IMR-90 (cell line): ENCODE results near the gene OPCML. TPM values are rescaled to one million over a fixed set of nuclear protein-coding genes. Genes with fewer than 3 reads are reported as not detected.

ENCODE experiments used
- ATAC-seq: fragments of 200-7000 bp; cut with Tn5 transposase; 2 replicates; pipeline ENCODE4 v1.9.1; 2020; ENCODE audit warnings: low read depth, mild to moderate bottlenecking, moderate library complexity
- BruUV-seq: library from RNA; stranded (reverse); fragments of 400-500 nt; replicated peaks from 2 replicates; lab custom pipeline; 2021; lab: Mats Ljungman, UMichigan
- CTCF ChIA-PET: fragments of 300-600 bp; formaldehyde crosslinking; extraction: SDS; loops from one replicate; lab custom pipeline; 2021; ENCODE audit warnings: antibody characterized with exemption; lab: Yijun Ruan, JAX
- POLR2A ChIA-PET: fragments of 300-600 bp; sonication (Branson Sonifier 250); formaldehyde crosslinking; loops from one replicate; lab custom pipeline; 2022; ENCODE audit warnings: antibody characterized with exemption; ENCODE audit not compliant: unreplicated experiment; lab: Charles Lee
- DNase-seq: peaks from one replicate; pipeline ENCODE4 v3.0.0; 2013
- H2AFZ ChIP-seq: replicated peaks from 2 replicates; pipeline ENCODE3; 2013; ENCODE audit warnings: low read length, mild to moderate bottlenecking; ENCODE audit not compliant: poor library complexity
- H2AK5ac ChIP-seq: 2 replicates; pipeline ENCODE4 v1.6.1; 2013; ENCODE audit warnings: low read depth, low read length, inconsistent platforms
- H2AK9ac ChIP-seq: replicated peaks from 2 replicates; pipeline ENCODE3; 2013; ENCODE audit warnings: mild to moderate bottlenecking, low read depth, low read length, moderate library complexity; ENCODE audit not compliant: poor library complexity
- H2BK120ac ChIP-seq: 2 replicates; pipeline ENCODE4 v1.6.1; 2013; ENCODE audit warnings: low read depth, low read length, inconsistent platforms
- H2BK15ac ChIP-seq: 3 replicates; pipeline ENCODE4 v1.6.1; 2013; ENCODE audit warnings: low read depth, low read length, inconsistent platforms
- H2BK20ac ChIP-seq: 2 replicates; pipeline ENCODE4 v1.6.1; 2013; ENCODE audit warnings: low read depth, mild to moderate bottlenecking, inconsistent platforms, low read length, moderate library complexity
- H2BK5ac ChIP-seq: 2 replicates; pipeline ENCODE4 v1.6.1; 2013; ENCODE audit warnings: mild to moderate bottlenecking, low read depth, low read length, inconsistent platforms; ENCODE audit not compliant: poor library complexity, severe bottlenecking
- H3K14ac ChIP-seq: replicated peaks from 2 replicates; pipeline ENCODE4 v1.6.1; 2013; ENCODE audit warnings: low read depth, low read length, inconsistent platforms
- H3K18ac ChIP-seq: 2 replicates; pipeline ENCODE4 v1.6.1; 2013; ENCODE audit warnings: low read depth, low read length, control low read depth
- H3K23ac ChIP-seq: 2 replicates; pipeline ENCODE4 v1.6.1; 2013; ENCODE audit warnings: low read depth, low read length, inconsistent platforms
- H3K27ac ChIP-seq: 2 replicates; pipeline ENCODE4 v1.5.1; 2013; ENCODE audit warnings: mild to moderate bottlenecking, control low read depth, low read length; ENCODE audit not compliant: insufficient read depth
- H3K27me3 ChIP-seq: 2 replicates; pipeline ENCODE4 v1.6.1; 2013; ENCODE audit warnings: low read length; ENCODE audit not compliant: control insufficient read depth, insufficient read depth
- H3K36me3 ChIP-seq: 2 replicates; pipeline ENCODE4 v1.6.1; 2013; ENCODE audit warnings: low read length, mixed read lengths; ENCODE audit not compliant: control insufficient read depth, insufficient read depth
- H3K4ac ChIP-seq: 2 replicates; pipeline ENCODE4 v1.6.1; 2013; ENCODE audit warnings: low read depth, low read length, inconsistent platforms
- H3K4me1 ChIP-seq: 2 replicates; pipeline ENCODE4 v1.6.1; 2013; ENCODE audit warnings: low read length, mixed read lengths; ENCODE audit not compliant: control insufficient read depth, insufficient read depth
- H3K4me2 ChIP-seq: 2 replicates; pipeline ENCODE4 v1.6.1; 2013; ENCODE audit warnings: low read depth, mild to moderate bottlenecking, control low read depth, low read length, moderate library complexity
- H3K4me3 ChIP-seq: 2 replicates; pipeline ENCODE4 v1.5.1; 2013; ENCODE audit warnings: low read depth, mild to moderate bottlenecking, control low read depth, low read length, moderate library complexity; ENCODE audit not compliant: insufficient read depth
- H3K56ac ChIP-seq: 2 replicates; pipeline ENCODE4 v1.6.1; 2013; ENCODE audit warnings: low read length, inconsistent platforms; ENCODE audit not compliant: insufficient read depth; ENCODE audit errors: extremely low read depth
- H3K79me1 ChIP-seq, 2 experiments: 2 replicates each; pipeline ENCODE4 v1.6.1; 2013; ENCODE audit warnings: low read length in 2 of 2, inconsistent platforms in 1 of 2, low read depth in 1 of 2
- H3K9ac ChIP-seq: 2 replicates; pipeline ENCODE4 v1.6.1; 2013; ENCODE audit warnings: low read depth, low read length, control low read depth
- H3K9me1 ChIP-seq: 2 replicates; pipeline ENCODE4 v1.6.1; 2013; ENCODE audit warnings: low read length, inconsistent platforms; ENCODE audit not compliant: insufficient read depth
- H3K9me3 ChIP-seq: 2 replicates; pipeline ENCODE4 v1.6.1; 2013; ENCODE audit warnings: low read length; ENCODE audit not compliant: control insufficient read depth, insufficient read depth
- H4K20me1 ChIP-seq: 2 replicates; pipeline ENCODE4 v1.6.1; 2013; ENCODE audit warnings: low read length, inconsistent platforms; ENCODE audit not compliant: insufficient read depth
- H4K5ac ChIP-seq: 2 replicates; pipeline ENCODE4 v1.6.1; 2013; ENCODE audit warnings: mild to moderate bottlenecking, low read depth, low read length, control low read depth
- H4K8ac ChIP-seq, 2 experiments: 2 replicates each; pipeline ENCODE4 v1.6.1; 2013; ENCODE audit warnings: low read depth in 2 of 2, low read length in 2 of 2, control low read depth in 1 of 2, inconsistent platforms in 1 of 2
- H4K91ac ChIP-seq: 2 replicates; pipeline ENCODE4 v1.6.1; 2013; ENCODE audit warnings: low read depth, low read length, inconsistent platforms; ENCODE audit not compliant: insufficient read depth
- BHLHE40 ChIP-seq: fragments of 150-350 bp; IDR thresholded peaks from 2 replicates; pipeline ENCODE4 v1.6.1; 2016; ENCODE audit warnings: mild to moderate bottlenecking, low read depth, low read length
- CEBPB ChIP-seq: IDR thresholded peaks from 2 replicates; pipeline ENCODE4 v1.6.1; 2012; ENCODE audit warnings: low read depth, low read length, improper control_type of control experiment
- CHD1 ChIP-seq: IDR thresholded peaks from 2 replicates; pipeline ENCODE4 v1.6.1; 2012; ENCODE audit warnings: low read depth, low read length, improper control_type of control experiment
- FOS ChIP-seq: fragments of 150-350 bp; IDR thresholded peaks from 2 replicates; pipeline ENCODE4 v1.6.1; 2016; ENCODE audit warnings: low read depth, low read length
- MAFK ChIP-seq: IDR thresholded peaks from 2 replicates; pipeline ENCODE4 v1.6.1; 2012; ENCODE audit warnings: low read depth, low read length, improper control_type of control experiment
- MAZ ChIP-seq: IDR thresholded peaks from 2 replicates; pipeline ENCODE4 v1.6.1; 2012; ENCODE audit warnings: low read depth, mild to moderate bottlenecking, low read length, improper control_type of control experiment, moderate library complexity, borderline replicate concordance
- MXI1 ChIP-seq: IDR thresholded peaks from 2 replicates; pipeline ENCODE4 v1.6.1; 2012; ENCODE audit warnings: low read depth, mild to moderate bottlenecking, low read length, moderate library complexity, borderline replicate concordance
- NFE2L2 ChIP-seq: fragments of 150-350 bp; IDR thresholded peaks from 2 replicates; pipeline ENCODE4 v1.6.1; 2016; ENCODE audit warnings: low read depth, mild to moderate bottlenecking, low read length
- POLR2A ChIP-seq: IDR thresholded peaks from 2 replicates; pipeline ENCODE4 v1.6.1; 2012; ENCODE audit warnings: mild to moderate bottlenecking, low read depth, low read length
- RAD21 ChIP-seq: IDR thresholded peaks from 2 replicates; pipeline ENCODE4 v1.6.1; 2012; ENCODE audit warnings: low read length, improper control_type of control experiment
- RCOR1 ChIP-seq: IDR thresholded peaks from 2 replicates; pipeline ENCODE4 v1.6.1; 2012; ENCODE audit warnings: mild to moderate bottlenecking, low read length, improper control_type of control experiment; ENCODE audit not compliant: insufficient replicate concordance
- RFX5 ChIP-seq: IDR thresholded peaks from 2 replicates; pipeline ENCODE4 v1.8.0; 2012; ENCODE audit warnings: low read depth, mild to moderate bottlenecking, low read length, moderate library complexity
- SMC3 ChIP-seq: fragments of 150-350 bp; IDR thresholded peaks from 2 replicates; pipeline ENCODE4 v1.6.1; 2016; ENCODE audit warnings: low read depth, mild to moderate bottlenecking, antibody characterized with exemption, low read length, moderate library complexity
- WGBS, 2 experiments: methylation state at CpG; one replicate each; pipeline versions ENCODE4 v1.1.5 to v1.1.7; 2013; ENCODE audit warnings: missing lambda C conversion rate in 2 of 2; ENCODE audit not compliant: insufficient read length in 1 of 2; ENCODE audit errors: extremely low coverage in 2 of 2; 5-methylcytosine and 5-hydroxymethylcytosine counted together
- dilution Hi-C: fragments of 300-500 bp; cut with HindIII; formaldehyde crosslinking; loops from one replicate; pipeline ENCODE4 v1.14.3; 2018; ENCODE audit warnings: low sequenced_read_pairs; ENCODE audit not compliant: unreplicated experiment
- in situ Hi-C: fragments of 300-500 bp; cut with MboI; formaldehyde crosslinking; loops from 3 replicates; pipeline ENCODE4 v1.14.3; 2019; ENCODE audit warnings: low sequenced_read_pairs, inconsistent platforms, mixed read lengths
- intact Hi-C: fragments of 100-400 bp; cut with micrococcal nuclease; formaldehyde crosslinking; loops from 2 replicates; pipeline ENCODE4 v1.10.0; 2022
- polyA plus RNA-seq, 3 experiments: library from polyadenylated mRNA; depleted of rRNA; stranded (reverse); fragments of >200 nt; gene quantifications; 2 replicates each; pipeline ENCODE4 v1.2.3, GENCODE V29; 2012; ENCODE audit warnings: low replicate concordance in 1 of 3
- total RNA-seq: library from RNA; depleted of rRNA; stranded (reverse); fragments of >200 nt; gene quantifications from 2 replicates; pipeline ENCODE4 v1.2.3, GENCODE V29; 2012
- TF ChIP-seq, protein P1 (sequence below): conservative IDR thresholded peaks from 2 replicates; pipeline ENCODE4 v1.5.1; 2012; ENCODE audit warnings: mild to moderate bottlenecking, low read depth, low read length, improper control_type of control experiment
- TF ChIP-seq, protein P2 (sequence below): fragments of 150-350 bp; IDR thresholded peaks from 2 replicates; pipeline ENCODE4 v1.6.1; 2016; ENCODE audit warnings: low read depth, mild to moderate bottlenecking, low read length, moderate library complexity, borderline replicate concordance
- TF ChIP-seq, protein P3 (sequence below): fragments of 150-350 bp; IDR thresholded peaks from 2 replicates; pipeline ENCODE4 v1.6.1; 2017; ENCODE audit warnings: mild to moderate bottlenecking, antibody characterized with exemption, low read length, low read depth

The OPCML gene
- total and polyA plus RNA-seq, 2 of the 4 experiments (the other 2 are of a cell fraction) = under 0.01 to 2.6 TPM

DNA sequence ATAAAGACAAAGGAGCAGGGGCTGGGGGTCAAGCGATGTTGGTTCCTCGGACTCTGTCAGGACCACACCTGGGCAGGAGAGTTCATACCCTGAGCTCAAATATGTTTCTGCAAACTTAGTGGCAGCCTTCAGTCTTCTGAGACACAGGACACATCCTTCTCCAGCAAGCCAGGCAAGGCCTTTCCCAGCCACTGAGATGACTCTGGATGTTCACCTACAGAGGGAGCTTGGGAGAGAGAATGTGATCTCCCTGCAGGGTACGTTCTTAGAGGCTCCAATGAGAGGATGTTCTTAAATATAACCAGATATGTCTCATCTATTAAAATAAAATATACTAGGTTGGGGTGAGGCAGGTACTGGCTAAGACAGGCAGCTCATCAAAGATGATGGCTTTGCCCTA lies 461.5 kb downstream of the OPCML start:
- BruUV-seq = no TSS peak
- Histone ChIP-seq H2AFZ (no peak overlapping the region), H3K18ac (no peak overlapping the region)

More for the DNA sequence above, 461.5 kb downstream of the OPCML start:
- no peak overlapping the region for H2BK5ac ChIP-seq
- in situ Hi-C loops (no loop called here), dilution Hi-C loops (no loop called here), intact Hi-C loops (no loop called here)
- no peak overlapping the region for H2AK5ac ChIP-seq
- ChIA-PET POLR2A (no interaction called here), CTCF (no interaction called here)
- no CpG with 5 or more reads among the region's 3 CpGs for WGBS, 2 experiments
- H3K4me1 ChIP-seq = no peaks in the 10 kb centered on the region
- no peak overlapping the region for H3K4me3 ChIP-seq
- no peaks in the 10 kb centered on the region for H3K79me1 ChIP-seq
- H3K56ac ChIP-seq = no peak overlapping the region
- H2BK15ac ChIP-seq = no peak overlapping the region
- no peak for TF ChIP-seq MAFK
- no peak for TF ChIP-seq SMC3
- TF ChIP-seq MAZ = no peak
- TF ChIP-seq RFX5 = no peak
- TF ChIP-seq CEBPB = no peak
- no peak for TF ChIP-seq FOS
- no peak for TF ChIP-seq POLR2A
- no peak for TF ChIP-seq CHD1
- TF ChIP-seq RAD21 = no peak
- TF ChIP-seq, protein P1, sequence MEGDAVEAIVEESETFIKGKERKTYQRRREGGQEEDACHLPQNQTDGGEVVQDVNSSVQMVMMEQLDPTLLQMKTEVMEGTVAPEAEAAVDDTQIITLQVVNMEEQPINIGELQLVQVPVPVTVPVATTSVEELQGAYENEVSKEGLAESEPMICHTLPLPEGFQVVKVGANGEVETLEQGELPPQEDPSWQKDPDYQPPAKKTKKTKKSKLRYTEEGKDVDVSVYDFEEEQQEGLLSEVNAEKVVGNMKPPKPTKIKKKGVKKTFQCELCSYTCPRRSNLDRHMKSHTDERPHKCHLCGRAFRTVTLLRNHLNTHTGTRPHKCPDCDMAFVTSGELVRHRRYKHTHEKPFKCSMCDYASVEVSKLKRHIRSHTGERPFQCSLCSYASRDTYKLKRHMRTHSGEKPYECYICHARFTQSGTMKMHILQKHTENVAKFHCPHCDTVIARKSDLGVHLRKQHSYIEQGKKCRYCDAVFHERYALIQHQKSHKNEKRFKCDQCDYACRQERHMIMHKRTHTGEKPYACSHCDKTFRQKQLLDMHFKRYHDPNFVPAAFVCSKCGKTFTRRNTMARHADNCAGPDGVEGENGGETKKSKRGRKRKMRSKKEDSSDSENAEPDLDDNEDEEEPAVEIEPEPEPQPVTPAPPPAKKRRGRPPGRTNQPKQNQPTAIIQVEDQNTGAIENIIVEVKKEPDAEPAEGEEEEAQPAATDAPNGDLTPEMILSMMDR = no peak
- TF ChIP-seq NFE2L2 = no peak
- TF ChIP-seq BHLHE40 = no peak
- TF ChIP-seq, protein P2, sequence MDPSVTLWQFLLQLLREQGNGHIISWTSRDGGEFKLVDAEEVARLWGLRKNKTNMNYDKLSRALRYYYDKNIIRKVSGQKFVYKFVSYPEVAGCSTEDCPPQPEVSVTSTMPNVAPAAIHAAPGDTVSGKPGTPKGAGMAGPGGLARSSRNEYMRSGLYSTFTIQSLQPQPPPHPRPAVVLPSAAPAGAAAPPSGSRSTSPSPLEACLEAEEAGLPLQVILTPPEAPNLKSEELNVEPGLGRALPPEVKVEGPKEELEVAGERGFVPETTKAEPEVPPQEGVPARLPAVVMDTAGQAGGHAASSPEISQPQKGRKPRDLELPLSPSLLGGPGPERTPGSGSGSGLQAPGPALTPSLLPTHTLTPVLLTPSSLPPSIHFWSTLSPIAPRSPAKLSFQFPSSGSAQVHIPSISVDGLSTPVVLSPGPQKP = no peak
- no peak for TF ChIP-seq MXI1
- TF ChIP-seq RCOR1 = no peak
- TF ChIP-seq, protein P3, sequence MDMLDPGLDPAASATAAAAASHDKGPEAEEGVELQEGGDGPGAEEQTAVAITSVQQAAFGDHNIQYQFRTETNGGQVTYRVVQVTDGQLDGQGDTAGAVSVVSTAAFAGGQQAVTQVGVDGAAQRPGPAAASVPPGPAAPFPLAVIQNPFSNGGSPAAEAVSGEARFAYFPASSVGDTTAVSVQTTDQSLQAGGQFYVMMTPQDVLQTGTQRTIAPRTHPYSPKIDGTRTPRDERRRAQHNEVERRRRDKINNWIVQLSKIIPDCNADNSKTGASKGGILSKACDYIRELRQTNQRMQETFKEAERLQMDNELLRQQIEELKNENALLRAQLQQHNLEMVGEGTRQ = no peak
- no peaks in the 10 kb centered on the region for H3K9me1 ChIP-seq
- no peak overlapping the region for H4K8ac ChIP-seq
- H3K36me3 ChIP-seq = no peaks in the 10 kb centered on the region
- no peak overlapping the region for H2AK9ac ChIP-seq
- no peak overlapping the region for H2BK120ac ChIP-seq
- H3K9me3 ChIP-seq = no peaks in the 10 kb centered on the region
- H3K4ac ChIP-seq = no peak overlapping the region
- no peaks in the 10 kb centered on the region for H3K27me3 ChIP-seq
- DNase-seq = no peak
- no peak overlapping the region for H3K9ac ChIP-seq
- H4K91ac ChIP-seq = no peak overlapping the region
- no peak overlapping the region for H3K23ac ChIP-seq
- no peak overlapping the region for H2BK20ac ChIP-seq
- ATAC-seq = no peak
- no peaks in the 10 kb centered on the region for H4K20me1 ChIP-seq
- H3K27ac ChIP-seq = no peak overlapping the region
- no peak overlapping the region for H3K14ac ChIP-seq
- H4K5ac ChIP-seq = no peak overlapping the region
- H3K4me2 ChIP-seq = no peak overlapping the region
